Glutamatergic neuron (in vitro differentiated cells): Measurements from ENCODE around the gene VPS9D1. TPM values are rescaled to one million over a fixed set of nuclear protein-coding genes. Genes with fewer than 3 reads are reported as not detected.
"Not testable (repeated sequence)": the region's sequence is repeated elsewhere in the genome, so short reads cannot be mapped to it uniquely, and the experiment has no call there.

Experiments used
- DNase-seq: peaks from one replicate; pipeline ENCODE4 v3.0.0; 2022
- H3K27ac Mint-ChIP-seq: one replicate; pipeline ENCODE4 v1.8.0; 2020; ENCODE audit warnings: mild to moderate bottlenecking, mixed read lengths, inconsistent platforms; ENCODE audit not compliant: unreplicated experiment
- H3K27me3 Mint-ChIP-seq: one replicate; pipeline ENCODE4 v1.8.0; 2020; ENCODE audit warnings: mild to moderate bottlenecking, moderate library complexity, mixed read lengths, inconsistent platforms; ENCODE audit not compliant: unreplicated experiment
- H3K36me3 Mint-ChIP-seq: one replicate; pipeline ENCODE4 v1.8.0; 2020; ENCODE audit warnings: mild to moderate bottlenecking, mixed read lengths, inconsistent platforms; ENCODE audit not compliant: unreplicated experiment
- H3K4me1 Mint-ChIP-seq: one replicate; pipeline ENCODE4 v1.8.0; 2020; ENCODE audit warnings: mild to moderate bottlenecking, low read depth, mixed read lengths, inconsistent platforms; ENCODE audit not compliant: unreplicated experiment
- H3K4me3 Mint-ChIP-seq: one replicate; pipeline ENCODE4 v1.8.0; 2020; ENCODE audit warnings: mild to moderate bottlenecking, mixed read lengths, inconsistent platforms; ENCODE audit not compliant: unreplicated experiment
- H3K9me3 Mint-ChIP-seq: one replicate; pipeline ENCODE4 v1.8.0; 2020; ENCODE audit warnings: mild to moderate bottlenecking, moderate library complexity, mixed read lengths, inconsistent platforms; ENCODE audit not compliant: unreplicated experiment
- CTCF ChIP-seq: fragments of 200-600 bp; sonication (generic); IDR thresholded peaks from one replicate; pipeline ENCODE4 v1.5.0; 2021; ENCODE audit not compliant: partially characterized antibody, unreplicated experiment
- total RNA-seq: library from RNA; stranded (reverse); fragmentation: NEBNext Ultra II Directional; extraction: Animal tissue kit (Norgen Biotek cat#: 25700); gene quantifications from one replicate; pipeline ENCODE4 v1.2.1, GENCODE V29; 2021; ENCODE audit not compliant: unreplicated experiment

The VPS9D1 gene
- total RNA-seq, 1 donor from 2014 or later, result 19.5 TPM

GRCh38 chr16:89670496-89671431 is 49.9 kb downstream of the VPS9D1 start:
- Mint-ChIP-seq H3K36me3 (peaks cover 20% of the 10 kb centered on the region), H3K4me3 (no peak overlapping the region), H3K4me1 (no peaks in the 10 kb centered on the region), H3K27ac (no peak overlapping the region), H3K27me3 (no peaks in the 10 kb centered on the region), H3K9me3 (peaks cover 7% of the 10 kb centered on the region)
- DNase-seq, result no peak
- TF ChIP-seq CTCF, result no peak

DNA sequence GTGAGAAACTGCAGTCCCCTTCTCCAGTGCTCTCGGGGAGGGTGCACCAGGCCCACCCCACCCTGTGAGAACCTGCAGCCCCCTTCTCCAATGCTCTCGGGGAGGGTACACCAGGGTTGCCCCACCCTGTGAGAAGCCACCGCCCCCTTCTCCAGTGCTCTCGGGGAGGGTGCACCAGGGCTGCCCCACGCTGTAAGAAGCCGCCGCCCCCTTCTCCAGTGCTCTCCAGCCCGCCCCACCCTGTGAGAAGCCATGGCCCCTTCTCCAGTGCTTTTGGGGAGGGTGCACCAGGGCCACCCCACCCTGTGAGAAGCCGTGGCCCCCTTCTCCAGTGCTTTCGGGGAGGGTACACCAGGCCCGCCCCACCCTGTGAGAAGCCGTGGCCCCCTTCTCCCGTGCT is 50.9 kb downstream of the VPS9D1 start:
- no peak for TF ChIP-seq CTCF
- Mint-ChIP-seq H3K4me3 (no peak overlapping the region), H3K27ac (no peak overlapping the region), H3K4me1 (no peaks in the 10 kb centered on the region), H3K27me3 (no peaks in the 10 kb centered on the region), H3K36me3 (peaks cover 17% of the 10 kb centered on the region), H3K9me3 (peaks cover 7% of the 10 kb centered on the region)
- no peak for DNase-seq

- Mint-ChIP-seq H3K27ac (no peak overlapping the region), H3K9me3 (peaks cover 6% of the 10 kb centered on the region)
- TF ChIP-seq CTCF, result no peak
These were observed 51.9 kb downstream of the VPS9D1 start for GRCh38 chr16:89668790-89669158.

GRCh38 chr16:89667633-89668032 is 53.1 kb downstream of the VPS9D1 start:
- DNase-seq, result no peak
- Mint-ChIP-seq H3K27me3 (peaks cover 1% of the 10 kb centered on the region), H3K9me3 (peaks cover 10% of the 10 kb centered on the region), H3K4me3 (no peak overlapping the region), H3K4me1 (no peaks in the 10 kb centered on the region), H3K27ac (no peak overlapping the region), H3K36me3 (peaks cover 17% of the 10 kb centered on the region)
- TF ChIP-seq CTCF, result no peak

More at GRCh38 chr16:89668790-89669158, 51.9 kb downstream of the VPS9D1 start:
- no peak for DNase-seq
- H3K27me3 Mint-ChIP-seq, result no peaks in the 10 kb centered on the region
- H3K36me3 Mint-ChIP-seq, result peaks cover 22% of the 10 kb centered on the region
- H3K4me3 Mint-ChIP-seq, result no peak overlapping the region
- no peaks in the 10 kb centered on the region for H3K4me1 Mint-ChIP-seq

- H3K27ac Mint-ChIP-seq, H3K4me1 Mint-ChIP-seq, H3K27me3 Mint-ChIP-seq, H3K4me3 Mint-ChIP-seq: not testable (repeated sequence)
- peak; percentile 17 for TF ChIP-seq CTCF
- peaks cover 10% of the 10 kb centered on the region for H3K9me3 Mint-ChIP-seq
- DNase-seq, result peak; percentile 56
- H3K36me3 Mint-ChIP-seq, result peaks cover 13% of the 10 kb centered on the region
These were observed 53.7 kb downstream of the VPS9D1 start for GRCh38 chr16:89667000-89667399.

DNA sequence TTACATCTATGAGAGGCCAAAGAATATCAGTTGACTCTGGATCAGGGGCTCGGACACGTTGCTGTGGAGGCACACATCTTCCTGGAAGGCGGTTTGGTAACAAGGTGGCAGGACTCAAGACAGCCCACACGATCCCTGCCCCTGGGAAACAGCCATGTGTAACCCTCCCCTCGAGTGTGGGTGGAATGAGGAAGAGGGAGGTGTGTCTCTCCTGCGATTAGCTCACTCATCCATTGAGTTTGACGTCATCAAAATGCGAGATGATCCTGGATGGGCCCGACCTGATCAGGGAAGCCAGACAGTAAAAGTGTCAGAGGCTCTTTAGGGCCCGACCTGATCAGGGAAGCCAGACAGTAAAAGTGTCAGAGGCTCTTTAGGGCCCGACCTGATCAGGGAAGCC is 56.5 kb downstream of the VPS9D1 start:
- not testable (repeated sequence) for DNase-seq, H3K4me3 Mint-ChIP-seq, H3K27ac Mint-ChIP-seq, H3K4me1 Mint-ChIP-seq, H3K27me3 Mint-ChIP-seq
- peaks cover 12% of the 10 kb centered on the region for H3K9me3 Mint-ChIP-seq
- H3K36me3 Mint-ChIP-seq, result peaks cover 19% of the 10 kb centered on the region
